ENCODE results near the gene GPX4.

GPX4 gene, protein sequence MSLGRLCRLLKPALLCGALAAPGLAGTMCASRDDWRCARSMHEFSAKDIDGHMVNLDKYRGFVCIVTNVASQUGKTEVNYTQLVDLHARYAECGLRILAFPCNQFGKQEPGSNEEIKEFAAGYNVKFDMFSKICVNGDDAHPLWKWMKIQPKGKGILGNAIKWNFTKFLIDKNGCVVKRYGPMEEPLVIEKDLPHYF

DNA sequence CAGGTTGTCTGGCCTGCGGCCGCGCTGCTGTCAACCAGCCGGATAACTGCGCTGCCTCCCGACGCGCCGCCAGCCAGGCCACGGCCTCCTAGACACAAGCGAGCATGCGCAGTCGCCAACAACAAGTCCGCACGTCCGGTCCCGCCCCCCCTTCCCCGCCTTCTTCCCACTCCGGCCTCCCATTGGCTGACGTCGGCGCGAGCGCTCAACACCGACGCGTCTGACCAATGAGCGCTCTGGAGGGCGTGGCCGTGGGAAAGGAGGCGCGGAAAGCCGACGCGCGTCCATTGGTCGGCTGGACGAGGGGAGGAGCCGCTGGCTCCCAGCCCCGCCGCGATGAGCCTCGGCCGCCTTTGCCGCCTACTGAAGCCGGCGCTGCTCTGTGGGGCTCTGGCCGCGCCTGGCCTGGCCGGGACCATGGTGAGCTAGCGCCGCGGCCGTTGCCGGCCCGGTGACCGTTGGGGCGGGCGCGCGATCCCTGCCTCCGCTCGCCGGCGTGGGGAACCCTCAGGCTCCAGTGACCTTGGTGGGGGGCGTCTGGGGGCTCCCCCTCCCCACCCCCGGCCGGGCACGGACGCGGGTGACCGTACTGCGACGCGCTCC lies at the start of gene GPX4:
Gene GPX4, plus strand, starts transcription at position 287 of the 603 bp plus-strand sequence. Its CDS starts 50 bp downstream, at position 337.
- DNase-seq (ENCODE audit: low spot score), result peak; percentile 100

DNA sequence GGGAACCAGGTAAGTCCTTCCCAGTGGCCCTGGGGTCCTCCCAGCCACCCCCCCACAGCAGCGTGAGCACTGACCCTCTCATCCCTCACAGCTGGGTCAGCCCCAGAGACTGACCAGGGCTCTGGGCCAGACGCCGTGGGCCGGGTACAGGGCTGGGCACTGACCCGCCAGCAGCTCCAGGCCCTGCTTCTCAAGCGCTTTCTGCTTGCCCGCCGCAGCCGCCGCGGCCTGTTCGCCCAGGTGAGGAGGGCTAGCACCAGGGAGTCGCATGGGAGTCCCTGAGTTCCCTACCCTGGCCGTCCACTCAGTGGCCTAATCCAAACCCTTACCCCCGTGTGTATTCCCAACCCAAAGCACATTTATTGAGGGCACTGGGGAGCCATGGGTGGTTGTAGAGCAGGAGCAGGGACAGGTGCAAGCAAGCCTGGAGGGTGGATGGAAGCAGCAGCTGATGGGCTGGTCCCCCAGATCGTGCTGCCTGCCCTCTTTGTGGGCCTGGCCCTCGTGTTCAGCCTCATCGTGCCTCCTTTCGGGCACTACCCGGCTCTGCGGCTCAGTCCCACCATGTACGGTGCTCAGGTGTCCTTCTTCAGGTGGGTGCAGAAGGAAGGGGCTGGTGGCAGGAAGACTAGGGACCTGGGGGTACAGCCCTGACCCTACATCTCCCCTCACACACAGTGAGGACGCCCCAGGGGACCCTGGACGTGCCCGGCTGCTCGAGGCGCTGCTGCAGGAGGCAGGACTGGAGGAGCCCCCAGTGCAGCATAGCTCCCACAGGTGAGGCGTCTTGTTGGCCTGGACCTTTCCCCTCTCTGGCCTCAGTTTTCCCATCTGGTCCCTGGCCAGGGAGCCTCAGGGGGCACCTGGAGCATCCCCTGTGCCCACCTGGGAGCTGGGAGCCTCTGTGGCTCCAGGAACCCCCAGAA lies 49.4 kb upstream of the GPX4 start:
- DNase-seq (ENCODE audit: low spot score), result no peak

DNA sequence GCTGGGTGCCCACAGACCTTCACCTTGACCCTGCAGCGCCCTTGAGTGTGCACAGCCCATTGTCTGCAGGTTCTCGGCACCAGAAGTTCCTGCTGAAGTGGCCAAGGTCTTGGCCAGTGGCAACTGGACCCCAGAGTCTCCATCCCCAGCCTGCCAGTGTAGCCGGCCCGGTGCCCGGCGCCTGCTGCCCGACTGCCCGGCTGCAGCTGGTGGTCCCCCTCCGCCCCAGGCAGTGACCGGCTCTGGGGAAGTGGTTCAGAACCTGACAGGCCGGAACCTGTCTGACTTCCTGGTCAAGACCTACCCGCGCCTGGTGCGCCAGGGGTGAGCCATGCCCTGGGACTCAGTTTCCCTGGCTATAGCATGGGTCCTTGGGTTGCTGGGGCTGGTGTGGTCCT lies 48.8 kb upstream of the GPX4 start:
- DNase-seq (ENCODE audit: low spot score), result no peak

DNA sequence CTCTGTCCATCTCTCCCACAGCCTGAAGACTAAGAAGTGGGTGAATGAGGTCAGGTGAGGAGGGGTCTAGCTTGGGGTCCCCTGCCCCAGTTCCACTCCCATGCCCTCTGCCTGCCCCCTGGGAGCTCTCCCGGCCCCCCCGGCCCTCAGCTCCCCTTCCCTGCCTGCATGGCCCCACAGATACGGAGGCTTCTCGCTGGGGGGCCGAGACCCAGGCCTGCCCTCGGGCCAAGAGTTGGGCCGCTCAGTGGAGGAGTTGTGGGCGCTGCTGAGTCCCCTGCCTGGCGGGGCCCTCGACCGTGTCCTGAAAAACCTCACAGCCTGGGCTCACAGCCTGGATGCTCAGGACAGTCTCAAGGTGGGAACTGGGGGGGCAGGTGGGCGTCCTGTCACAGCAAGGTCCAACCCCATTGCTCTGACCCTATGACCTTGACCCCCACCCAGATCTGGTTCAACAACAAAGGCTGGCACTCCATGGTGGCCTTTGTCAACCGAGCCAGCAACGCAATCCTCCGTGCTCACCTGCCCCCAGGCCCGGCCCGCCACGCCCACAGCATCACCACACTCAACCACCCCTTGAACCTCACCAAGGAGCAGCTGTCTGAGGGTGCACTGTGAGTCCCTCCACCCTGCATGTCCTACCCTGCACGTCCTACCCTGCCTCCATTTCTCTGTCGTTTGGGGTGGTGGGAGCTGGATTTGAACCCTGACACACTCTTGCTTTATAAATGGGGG lies 47.7 kb upstream of the GPX4 start:
- DNase-seq (ENCODE audit: low spot score), result no peak

DNA sequence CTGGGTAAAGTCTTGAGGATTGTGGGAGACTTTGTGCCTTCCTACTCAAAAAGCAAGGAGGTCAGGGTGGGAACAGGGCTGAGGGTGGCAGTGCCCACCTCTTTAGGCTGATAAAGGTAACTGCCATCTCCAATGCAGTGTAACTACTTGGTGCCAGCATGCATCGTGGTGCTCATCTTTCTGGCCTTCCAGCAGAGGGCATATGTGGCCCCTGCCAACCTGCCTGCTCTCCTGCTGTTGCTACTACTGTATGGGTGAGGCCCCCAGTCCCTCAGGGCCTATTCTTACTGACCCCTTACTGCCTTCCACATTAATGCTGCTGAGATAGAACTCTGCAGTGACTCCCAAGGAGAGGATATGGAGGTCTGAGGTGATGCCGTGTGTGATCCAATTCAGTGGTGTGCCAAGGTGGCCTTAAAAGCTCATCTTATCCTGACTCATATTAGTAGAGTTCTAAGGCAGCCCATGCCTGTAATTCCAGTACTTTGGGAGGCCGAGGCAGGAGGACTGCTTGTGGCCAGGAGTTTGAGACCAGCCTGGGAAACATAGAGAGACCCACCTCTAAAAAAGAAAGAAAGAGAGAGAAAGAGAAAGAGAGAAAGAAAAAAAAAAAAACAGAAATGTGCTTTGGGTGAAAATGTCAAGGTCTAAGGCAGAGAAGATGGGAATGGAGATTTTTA lies 46.5 kb upstream of the GPX4 start:
- DNase-seq (ENCODE audit: low spot score), result no peak

DNA sequence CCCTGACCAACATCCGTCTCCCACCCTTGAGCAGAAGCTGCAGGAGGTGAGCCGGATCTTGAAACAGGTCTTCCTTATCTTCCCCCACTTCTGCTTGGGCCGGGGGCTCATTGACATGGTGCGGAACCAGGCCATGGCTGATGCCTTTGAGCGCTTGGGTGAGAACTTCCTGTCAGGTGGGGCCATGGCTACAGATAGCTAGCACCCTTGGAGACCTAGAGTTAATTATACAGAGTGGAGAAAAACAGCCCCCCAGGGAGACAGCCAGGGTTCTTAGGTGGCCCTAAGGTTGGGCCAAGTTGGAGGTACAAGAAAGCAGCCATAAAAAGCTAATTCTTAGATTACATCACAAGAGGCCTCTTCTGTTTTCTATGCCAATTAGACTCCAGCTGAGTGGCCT lies 45.7 kb upstream of the GPX4 start:
- DNase-seq (ENCODE audit: low spot score), result no peak

GRCh38 chr19:1060689-1061088 lies 43.1 kb upstream of the GPX4 start:
- DNase-seq (ENCODE audit: low spot score), result no peak

DNA sequence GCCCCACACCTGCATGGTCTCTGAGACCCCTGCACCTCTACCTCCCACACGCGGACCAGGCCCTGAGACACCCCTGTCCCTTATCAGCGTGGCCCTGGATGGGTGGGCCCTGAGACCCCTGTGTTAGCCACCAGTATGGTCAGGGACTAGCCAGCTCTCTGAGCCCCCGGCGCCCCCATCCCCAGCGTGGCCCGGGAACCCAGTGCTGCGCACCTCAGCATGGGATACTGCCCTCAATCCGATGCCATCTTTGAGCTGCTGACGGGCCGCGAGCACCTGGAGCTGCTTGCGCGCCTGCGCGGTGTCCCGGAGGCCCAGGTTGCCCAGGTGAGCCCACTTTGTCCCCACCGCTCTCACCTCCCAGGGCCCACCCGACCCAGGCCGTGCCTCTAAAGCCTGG lies 41.8 kb upstream of the GPX4 start:
- no peak for DNase-seq (ENCODE audit: low spot score)

GRCh38 chr19:1062387-1063029 lies 41.3 kb upstream of the GPX4 start:
- DNase-seq (ENCODE audit: low spot score), result no peak

DNA sequence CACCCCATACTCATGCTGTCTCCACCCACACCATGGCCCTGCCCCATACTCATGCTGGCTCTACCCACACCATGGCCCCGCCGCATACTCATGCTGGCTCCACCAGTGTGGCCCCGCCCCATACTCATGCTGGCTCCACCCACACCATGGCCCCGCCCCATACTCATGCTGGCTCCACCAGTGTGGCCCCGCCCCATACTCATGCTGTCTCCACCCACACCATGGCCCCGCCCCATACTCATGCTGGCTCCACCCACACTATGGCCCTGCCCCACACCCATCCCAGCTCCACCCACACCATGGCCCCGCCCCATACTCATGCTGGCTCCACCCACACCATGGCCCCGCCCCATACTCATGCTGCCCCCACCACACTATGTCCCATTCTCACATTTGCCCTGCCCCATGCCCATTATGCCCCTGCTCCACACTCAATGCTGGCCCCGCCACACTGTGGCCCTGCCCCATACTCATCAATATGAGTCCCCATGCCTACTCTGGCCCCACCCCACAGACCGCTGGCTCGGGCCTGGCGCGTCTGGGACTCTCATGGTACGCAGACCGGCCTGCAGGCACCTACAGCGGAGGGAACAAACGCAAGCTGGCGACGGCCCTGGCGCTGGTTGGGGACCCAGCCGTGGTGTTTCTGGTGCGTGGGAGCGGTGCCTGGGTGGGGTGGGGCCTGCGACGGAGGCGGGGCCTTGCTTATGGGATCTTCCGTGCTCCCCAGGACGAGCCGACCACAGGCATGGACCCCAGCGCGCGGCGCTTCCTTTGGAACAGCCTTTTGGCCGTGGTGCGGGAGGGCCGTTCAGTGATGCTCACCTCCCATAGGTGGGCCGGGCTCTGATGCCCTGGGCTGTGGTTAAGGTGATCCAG lies 40.5 kb upstream of the GPX4 start:
- peak; percentile 60 for DNase-seq (ENCODE audit: low spot score)

GRCh38 chr19:1063909-1064660 lies 39.7 kb upstream of the GPX4 start:
- no peak for DNase-seq (ENCODE audit: low spot score)

DNA sequence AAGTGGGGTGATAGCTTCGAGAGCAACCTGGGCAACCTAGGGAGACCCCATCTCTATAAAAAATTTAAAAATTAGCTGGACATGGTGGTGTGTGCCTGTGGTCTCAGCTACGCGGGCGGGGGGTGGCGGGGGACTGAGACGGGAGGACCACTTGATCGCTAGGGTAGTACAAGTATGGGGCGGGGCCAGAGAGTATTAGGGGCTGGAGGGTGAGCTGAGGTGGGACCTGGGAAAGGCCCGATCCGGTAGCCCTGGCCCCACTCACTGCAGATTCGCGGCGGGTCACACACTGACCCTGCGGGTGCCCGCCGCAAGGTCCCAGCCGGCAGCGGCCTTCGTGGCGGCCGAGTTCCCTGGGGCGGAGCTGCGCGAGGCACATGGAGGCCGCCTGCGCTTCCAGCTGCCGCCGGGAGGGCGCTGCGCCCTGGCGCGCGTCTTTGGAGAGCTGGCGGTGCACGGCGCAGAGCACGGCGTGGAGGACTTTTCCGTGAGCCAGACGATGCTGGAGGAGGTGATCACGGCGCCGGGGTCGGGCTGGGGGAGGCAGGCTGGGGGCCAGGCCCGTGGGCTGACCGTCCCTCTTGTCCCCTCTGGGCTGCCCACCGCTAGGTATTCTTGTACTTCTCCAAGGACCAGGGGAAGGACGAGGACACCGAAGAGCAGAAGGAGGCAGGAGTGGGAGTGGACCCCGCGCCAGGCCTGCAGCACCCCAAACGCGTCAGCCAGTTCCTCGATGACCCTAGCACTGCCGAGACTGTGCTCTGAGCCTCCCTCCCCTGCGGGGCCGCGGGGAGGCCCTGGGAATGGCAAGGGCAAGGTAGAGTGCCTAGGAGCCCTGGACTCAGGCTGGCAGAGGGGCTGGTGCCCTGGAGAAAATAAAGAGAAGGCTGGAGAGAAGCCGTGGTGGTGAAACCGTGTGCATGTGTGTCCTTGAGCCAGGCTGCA lies 38.9 kb upstream of the GPX4 start:
- DNase-seq (ENCODE audit: low spot score), result no peak

DNA sequence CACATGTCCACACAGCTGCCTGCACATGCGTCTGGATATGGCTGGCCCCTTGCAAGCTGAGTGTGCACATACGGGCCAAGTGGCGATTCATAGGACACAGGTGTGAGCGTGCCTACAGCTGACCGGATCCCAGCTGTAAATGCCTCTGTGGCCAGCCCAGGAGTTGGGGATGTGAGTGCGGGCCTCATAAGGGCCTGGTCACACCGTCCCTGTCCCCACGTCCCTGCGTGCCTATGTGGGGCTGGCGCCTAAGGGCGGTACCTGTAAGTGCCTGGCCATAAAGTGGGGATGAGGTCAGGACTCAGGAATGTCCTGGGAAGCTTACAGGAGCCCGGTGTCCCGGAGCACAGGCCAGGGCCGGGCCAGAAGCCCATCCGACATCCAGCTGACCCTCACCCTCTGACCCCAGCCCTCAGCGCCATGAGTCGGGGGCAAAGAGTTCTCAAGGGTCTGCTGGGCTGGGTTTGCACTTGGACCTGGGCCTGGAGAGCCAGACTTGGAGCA lies 38.1 kb upstream of the GPX4 start:
- DNase-seq (ENCODE audit: low spot score), result no peak

DNA sequence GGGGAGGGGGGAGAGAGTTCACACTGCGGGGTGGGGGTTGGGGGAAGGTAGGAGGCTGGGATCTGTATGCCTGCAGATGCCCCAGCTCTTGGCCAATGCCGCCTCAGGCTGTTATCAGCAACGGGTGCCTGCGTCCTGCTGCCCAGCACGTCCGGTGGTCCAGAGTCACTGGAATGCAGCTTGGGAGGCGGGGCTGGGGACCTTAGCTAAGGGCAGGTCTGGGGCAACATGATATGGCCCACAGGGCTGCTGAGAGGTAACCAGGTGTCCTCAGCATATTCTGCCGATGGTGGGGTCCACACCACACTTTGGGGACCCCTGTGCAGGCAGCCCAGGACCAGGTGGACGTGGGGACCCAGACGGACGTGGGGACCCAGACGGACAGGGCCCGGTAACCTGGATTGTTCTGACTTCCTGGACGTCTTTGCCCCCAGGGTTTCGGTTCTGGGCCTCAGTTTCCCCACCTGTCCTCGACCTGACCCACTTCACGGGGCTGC lies 37.5 kb upstream of the GPX4 start:
- DNase-seq (ENCODE audit: low spot score), result no peak

- no peak for DNase-seq (ENCODE audit: low spot score)
Measured at GRCh38 chr19:1066748-1067340, 37.0 kb upstream of the GPX4 start, which contains the start of gene ARHGAP45. Gene ARHGAP45 (plus strand): TSS chr19:1067167. CDS start chr19:1067406, 239 bp downstream.

DNA sequence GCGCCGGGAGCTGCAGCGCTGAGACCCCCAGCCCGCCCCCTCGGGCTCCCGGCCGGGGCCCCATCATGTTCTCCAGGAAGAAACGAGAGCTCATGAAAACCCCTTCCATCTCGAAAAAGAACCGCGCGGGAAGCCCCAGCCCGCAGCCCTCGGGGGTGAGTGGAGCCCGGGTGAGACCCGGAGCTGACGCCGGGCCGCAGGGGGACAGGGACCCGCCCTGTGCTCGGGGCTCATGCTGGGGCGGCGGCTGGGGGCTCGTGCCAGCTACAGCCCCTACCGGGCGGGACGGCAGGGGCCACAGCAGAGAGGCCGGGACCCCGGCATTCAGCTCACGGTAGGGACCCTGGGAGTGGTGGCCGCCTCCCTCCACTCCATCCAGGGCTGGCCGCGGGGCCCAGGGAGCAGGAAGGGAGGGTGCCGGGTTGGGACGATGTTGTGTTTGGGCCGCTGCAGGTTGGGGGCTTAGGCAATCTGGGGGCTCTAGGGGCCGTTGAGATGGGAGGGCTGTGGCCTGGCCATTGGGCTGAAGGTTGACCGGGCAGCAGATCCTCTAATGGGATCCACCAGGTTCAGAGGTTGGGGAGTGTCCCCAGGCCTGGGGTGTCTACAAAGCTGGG lies 36.3 kb upstream of the GPX4 start:
- no peak for DNase-seq (ENCODE audit: low spot score)
